Vein endothelial cell (primary cell): ENCODE measurements around the gene S1PR5. TPM values are rescaled to one million over a fixed set of nuclear protein-coding genes. Genes with fewer than 3 reads are reported as not detected.

ENCODE experiments used
- small RNA-seq: library from RNA; depleted of rRNA; stranded (forward); fragments of <200 nt; gene quantifications from one replicate; pipeline ENCODE3, GENCODE V24; 2012
- total RNA-seq: library from RNA; depleted of rRNA; stranded (reverse); fragments of >200 nt; gene quantifications from 2 replicates; pipeline ENCODE4 v1.2.3, GENCODE V29; 2012

The S1PR5 gene
- not detected in 2 replicates for total RNA-seq

GRCh38 chr19:10517361-10517759, at the start of gene S1PR5:
TSS of gene S1PR5 (minus strand) at chr19:10517447. CDS start at chr19:10515011, 2,436 bp downstream.

GRCh38 chr19:10565567-10566407, 48.5 kb upstream of the S1PR5 start, which contains the start of gene KRI1:
TSS of gene KRI1 (minus strand) at chr19:10566010. CDS start at chr19:10565999, 11 bp downstream.

GRCh38 chr19:10543420-10544241, 26.4 kb upstream of the S1PR5 start, which contains the start of gene ATG4D:
TSS of gene ATG4D (plus strand) at chr19:10543904. CDS start at chr19:10544091, 187 bp downstream.

GRCh38 chr19:10503002-10503789, 14.1 kb downstream of the S1PR5 start, which contains the start of gene KEAP1:
TSS of gene KEAP1 (minus strand) at chr19:10503356. CDS start at chr19:10500033, 3,323 bp downstream.

Small RNA genes within 50 kb of the gene (small RNA-seq; reads per million reads assigned to genes)
- gene MIR1238 = not detected
- gene RNU7-140P = not detected

Other genes with a start within 250 kb of the S1PR5 start
- gene ICAM1, start 246.3 kb downstream of the S1PR5 start, total RNA-seq = 45.2 and 46.7 TPM in 2 replicates
- gene ICAM4, start 230.5 kb downstream of the S1PR5 start, total RNA-seq = 0.33 TPM in 1 of 2 replicates, not detected in the other
- gene ICAM5, start 227.5 kb downstream of the S1PR5 start, total RNA-seq = under 0.01 TPM in 1 of 2 replicates, not detected in the other
- 0.33 and 0.38 TPM in 2 replicates for gene ZGLP1, start 207.6 kb downstream of the S1PR5 start, total RNA-seq
- gene FDX2, start 201.4 kb downstream of the S1PR5 start, total RNA-seq = 8.5 and 15.8 TPM in 2 replicates
- 13.9 and 17.3 TPM in 2 replicates for gene RAVER1, start 183.9 kb downstream of the S1PR5 start, total RNA-seq
- gene ICAM3, start 177.8 kb downstream of the S1PR5 start, total RNA-seq = 7.1 and 9.5 TPM in 2 replicates
- 57.2 and 79.7 TPM in 2 replicates for gene TYK2, start 136.9 kb downstream of the S1PR5 start, total RNA-seq
- gene CDC37, start 113.9 kb downstream of the S1PR5 start, total RNA-seq = 289 and 291 TPM in 2 replicates
- gene PDE4A, start 96.9 kb downstream of the S1PR5 start, total RNA-seq = 3.6 and 5.6 TPM in 2 replicates
- 74.0 and 74.1 TPM in 2 replicates for gene KEAP1, start 14.1 kb downstream of the S1PR5 start, total RNA-seq
- 12.1 and 17.0 TPM in 2 replicates for gene ATG4D, start 26.5 kb upstream of the S1PR5 start, total RNA-seq
- 5.9 and 6.2 TPM in 2 replicates for gene KRI1, start 48.6 kb upstream of the S1PR5 start, total RNA-seq
- 2.3 and 3.5 TPM in 2 replicates for gene CDKN2D, start 51.5 kb upstream of the S1PR5 start, total RNA-seq
- gene AP1M2, start 69.9 kb upstream of the S1PR5 start, total RNA-seq = not detected in 2 replicates
- 63.5 and 66.3 TPM in 2 replicates for gene SLC44A2, start 108.1 kb upstream of the S1PR5 start, total RNA-seq
- gene ILF3, start 136.9 kb upstream of the S1PR5 start, total RNA-seq = 182 and 208 TPM in 2 replicates
- gene QTRT1, start 184.0 kb upstream of the S1PR5 start, total RNA-seq = 32.8 and 33.6 TPM in 2 replicates
- 154 and 156 TPM in 2 replicates for gene DNM2, start 200.6 kb upstream of the S1PR5 start, total RNA-seq